IMR-90 (cell line): ENCODE measurements around the gene TRIML2. TPM values are rescaled to one million over a fixed set of nuclear protein-coding genes. Genes with fewer than 3 reads are reported as not detected.

Experiments
- ATAC-seq: fragments of 200-7000 bp; cut with Tn5 transposase; 2 replicates; pipeline ENCODE4 v1.9.1; 2020; ENCODE audit warnings: low read depth, mild to moderate bottlenecking, moderate library complexity
- BruUV-seq: library from RNA; stranded (reverse); fragments of 400-500 nt; replicated peaks from 2 replicates; lab custom pipeline; 2021; lab: Mats Ljungman, UMichigan
- CTCF ChIA-PET: fragments of 300-600 bp; formaldehyde crosslinking; extraction: SDS; loops from one replicate; lab custom pipeline; 2021; ENCODE audit warnings: antibody characterized with exemption; lab: Yijun Ruan, JAX
- POLR2A ChIA-PET: fragments of 300-600 bp; sonication (Branson Sonifier 250); formaldehyde crosslinking; loops from one replicate; lab custom pipeline; 2022; ENCODE audit warnings: antibody characterized with exemption; ENCODE audit not compliant: unreplicated experiment; lab: Charles Lee
- DNase-seq: peaks from one replicate; pipeline ENCODE4 v3.0.0; 2013
- H2AFZ ChIP-seq: replicated peaks from 2 replicates; pipeline ENCODE3; 2013; ENCODE audit warnings: low read length, mild to moderate bottlenecking; ENCODE audit not compliant: poor library complexity
- H2AK5ac ChIP-seq: 2 replicates; pipeline ENCODE4 v1.6.1; 2013; ENCODE audit warnings: low read depth, low read length, inconsistent platforms
- H2AK9ac ChIP-seq: replicated peaks from 2 replicates; pipeline ENCODE3; 2013; ENCODE audit warnings: mild to moderate bottlenecking, low read depth, low read length, moderate library complexity; ENCODE audit not compliant: poor library complexity
- H2BK120ac ChIP-seq: 2 replicates; pipeline ENCODE4 v1.6.1; 2013; ENCODE audit warnings: low read depth, low read length, inconsistent platforms
- H2BK15ac ChIP-seq: 3 replicates; pipeline ENCODE4 v1.6.1; 2013; ENCODE audit warnings: low read depth, low read length, inconsistent platforms
- H2BK20ac ChIP-seq: 2 replicates; pipeline ENCODE4 v1.6.1; 2013; ENCODE audit warnings: low read depth, mild to moderate bottlenecking, inconsistent platforms, low read length, moderate library complexity
- H2BK5ac ChIP-seq: 2 replicates; pipeline ENCODE4 v1.6.1; 2013; ENCODE audit warnings: mild to moderate bottlenecking, low read depth, low read length, inconsistent platforms; ENCODE audit not compliant: poor library complexity, severe bottlenecking
- H3K14ac ChIP-seq: replicated peaks from 2 replicates; pipeline ENCODE4 v1.6.1; 2013; ENCODE audit warnings: low read depth, low read length, inconsistent platforms
- H3K18ac ChIP-seq: 2 replicates; pipeline ENCODE4 v1.6.1; 2013; ENCODE audit warnings: low read depth, low read length, control low read depth
- H3K23ac ChIP-seq: 2 replicates; pipeline ENCODE4 v1.6.1; 2013; ENCODE audit warnings: low read depth, low read length, inconsistent platforms
- H3K27ac ChIP-seq: 2 replicates; pipeline ENCODE4 v1.5.1; 2013; ENCODE audit warnings: mild to moderate bottlenecking, control low read depth, low read length; ENCODE audit not compliant: insufficient read depth
- H3K27me3 ChIP-seq: 2 replicates; pipeline ENCODE4 v1.6.1; 2013; ENCODE audit warnings: low read length; ENCODE audit not compliant: control insufficient read depth, insufficient read depth
- H3K36me3 ChIP-seq: 2 replicates; pipeline ENCODE4 v1.6.1; 2013; ENCODE audit warnings: low read length, mixed read lengths; ENCODE audit not compliant: control insufficient read depth, insufficient read depth
- H3K4ac ChIP-seq: 2 replicates; pipeline ENCODE4 v1.6.1; 2013; ENCODE audit warnings: low read depth, low read length, inconsistent platforms
- H3K4me1 ChIP-seq: 2 replicates; pipeline ENCODE4 v1.6.1; 2013; ENCODE audit warnings: low read length, mixed read lengths; ENCODE audit not compliant: control insufficient read depth, insufficient read depth
- H3K4me2 ChIP-seq: 2 replicates; pipeline ENCODE4 v1.6.1; 2013; ENCODE audit warnings: low read depth, mild to moderate bottlenecking, control low read depth, low read length, moderate library complexity
- H3K4me3 ChIP-seq: 2 replicates; pipeline ENCODE4 v1.5.1; 2013; ENCODE audit warnings: low read depth, mild to moderate bottlenecking, control low read depth, low read length, moderate library complexity; ENCODE audit not compliant: insufficient read depth
- H3K56ac ChIP-seq: 2 replicates; pipeline ENCODE4 v1.6.1; 2013; ENCODE audit warnings: low read length, inconsistent platforms; ENCODE audit not compliant: insufficient read depth; ENCODE audit errors: extremely low read depth
- H3K79me1 ChIP-seq, 2 experiments: 2 replicates each; pipeline ENCODE4 v1.6.1; 2013; ENCODE audit warnings: low read length in 2 of 2, inconsistent platforms in 1 of 2, low read depth in 1 of 2
- H3K9ac ChIP-seq: 2 replicates; pipeline ENCODE4 v1.6.1; 2013; ENCODE audit warnings: low read depth, low read length, control low read depth
- H3K9me1 ChIP-seq: 2 replicates; pipeline ENCODE4 v1.6.1; 2013; ENCODE audit warnings: low read length, inconsistent platforms; ENCODE audit not compliant: insufficient read depth
- H3K9me3 ChIP-seq: 2 replicates; pipeline ENCODE4 v1.6.1; 2013; ENCODE audit warnings: low read length; ENCODE audit not compliant: control insufficient read depth, insufficient read depth
- H4K20me1 ChIP-seq: 2 replicates; pipeline ENCODE4 v1.6.1; 2013; ENCODE audit warnings: low read length, inconsistent platforms; ENCODE audit not compliant: insufficient read depth
- H4K5ac ChIP-seq: 2 replicates; pipeline ENCODE4 v1.6.1; 2013; ENCODE audit warnings: mild to moderate bottlenecking, low read depth, low read length, control low read depth
- H4K8ac ChIP-seq, 2 experiments: 2 replicates each; pipeline ENCODE4 v1.6.1; 2013; ENCODE audit warnings: low read depth in 2 of 2, low read length in 2 of 2, control low read depth in 1 of 2, inconsistent platforms in 1 of 2
- H4K91ac ChIP-seq: 2 replicates; pipeline ENCODE4 v1.6.1; 2013; ENCODE audit warnings: low read depth, low read length, inconsistent platforms; ENCODE audit not compliant: insufficient read depth
- BHLHE40 ChIP-seq: fragments of 150-350 bp; IDR thresholded peaks from 2 replicates; pipeline ENCODE4 v1.6.1; 2016; ENCODE audit warnings: mild to moderate bottlenecking, low read depth, low read length
- CEBPB ChIP-seq: IDR thresholded peaks from 2 replicates; pipeline ENCODE4 v1.6.1; 2012; ENCODE audit warnings: low read depth, low read length, improper control_type of control experiment
- CHD1 ChIP-seq: IDR thresholded peaks from 2 replicates; pipeline ENCODE4 v1.6.1; 2012; ENCODE audit warnings: low read depth, low read length, improper control_type of control experiment
- FOS ChIP-seq: fragments of 150-350 bp; IDR thresholded peaks from 2 replicates; pipeline ENCODE4 v1.6.1; 2016; ENCODE audit warnings: low read depth, low read length
- MAFK ChIP-seq: IDR thresholded peaks from 2 replicates; pipeline ENCODE4 v1.6.1; 2012; ENCODE audit warnings: low read depth, low read length, improper control_type of control experiment
- MAZ ChIP-seq: IDR thresholded peaks from 2 replicates; pipeline ENCODE4 v1.6.1; 2012; ENCODE audit warnings: low read depth, mild to moderate bottlenecking, low read length, improper control_type of control experiment, moderate library complexity, borderline replicate concordance
- MXI1 ChIP-seq: IDR thresholded peaks from 2 replicates; pipeline ENCODE4 v1.6.1; 2012; ENCODE audit warnings: low read depth, mild to moderate bottlenecking, low read length, moderate library complexity, borderline replicate concordance
- NFE2L2 ChIP-seq: fragments of 150-350 bp; IDR thresholded peaks from 2 replicates; pipeline ENCODE4 v1.6.1; 2016; ENCODE audit warnings: low read depth, mild to moderate bottlenecking, low read length
- POLR2A ChIP-seq: IDR thresholded peaks from 2 replicates; pipeline ENCODE4 v1.6.1; 2012; ENCODE audit warnings: mild to moderate bottlenecking, low read depth, low read length
- RAD21 ChIP-seq: IDR thresholded peaks from 2 replicates; pipeline ENCODE4 v1.6.1; 2012; ENCODE audit warnings: low read length, improper control_type of control experiment
- RCOR1 ChIP-seq: IDR thresholded peaks from 2 replicates; pipeline ENCODE4 v1.6.1; 2012; ENCODE audit warnings: mild to moderate bottlenecking, low read length, improper control_type of control experiment; ENCODE audit not compliant: insufficient replicate concordance
- RFX5 ChIP-seq: IDR thresholded peaks from 2 replicates; pipeline ENCODE4 v1.8.0; 2012; ENCODE audit warnings: low read depth, mild to moderate bottlenecking, low read length, moderate library complexity
- SMC3 ChIP-seq: fragments of 150-350 bp; IDR thresholded peaks from 2 replicates; pipeline ENCODE4 v1.6.1; 2016; ENCODE audit warnings: low read depth, mild to moderate bottlenecking, antibody characterized with exemption, low read length, moderate library complexity
- WGBS, 2 experiments: methylation state at CpG; one replicate each; pipeline versions ENCODE4 v1.1.5 to v1.1.7; 2013; ENCODE audit warnings: missing lambda C conversion rate in 2 of 2; ENCODE audit not compliant: insufficient read length in 1 of 2; ENCODE audit errors: extremely low coverage in 2 of 2; 5-methylcytosine and 5-hydroxymethylcytosine counted together
- dilution Hi-C: fragments of 300-500 bp; cut with HindIII; formaldehyde crosslinking; loops from one replicate; pipeline ENCODE4 v1.14.3; 2018; ENCODE audit warnings: low sequenced_read_pairs; ENCODE audit not compliant: unreplicated experiment
- in situ Hi-C: fragments of 300-500 bp; cut with MboI; formaldehyde crosslinking; loops from 3 replicates; pipeline ENCODE4 v1.14.3; 2019; ENCODE audit warnings: low sequenced_read_pairs, inconsistent platforms, mixed read lengths
- intact Hi-C: fragments of 100-400 bp; cut with micrococcal nuclease; formaldehyde crosslinking; loops from 2 replicates; pipeline ENCODE4 v1.10.0; 2022
- polyA plus RNA-seq, 3 experiments: library from polyadenylated mRNA; depleted of rRNA; stranded (reverse); fragments of >200 nt; gene quantifications; 2 replicates each; pipeline ENCODE4 v1.2.3, GENCODE V29; 2012; ENCODE audit warnings: low replicate concordance in 1 of 3
- total RNA-seq: library from RNA; depleted of rRNA; stranded (reverse); fragments of >200 nt; gene quantifications from 2 replicates; pipeline ENCODE4 v1.2.3, GENCODE V29; 2012
- TF ChIP-seq, protein P1 (sequence below): fragments of 150-350 bp; IDR thresholded peaks from 2 replicates; pipeline ENCODE4 v1.6.1; 2016; ENCODE audit warnings: low read depth, mild to moderate bottlenecking, low read length, moderate library complexity, borderline replicate concordance
- TF ChIP-seq, protein P2 (sequence below): fragments of 150-350 bp; IDR thresholded peaks from 2 replicates; pipeline ENCODE4 v1.6.1; 2017; ENCODE audit warnings: mild to moderate bottlenecking, antibody characterized with exemption, low read length, low read depth
- TF ChIP-seq, protein P3 (sequence below): conservative IDR thresholded peaks from 2 replicates; pipeline ENCODE4 v1.5.1; 2012; ENCODE audit warnings: mild to moderate bottlenecking, low read depth, low read length, improper control_type of control experiment

The TRIML2 gene
- total and polyA plus RNA-seq, 2 of the 4 experiments (the other 2 are of a cell fraction), result 0.18 to 0.21 TPM

DNA sequence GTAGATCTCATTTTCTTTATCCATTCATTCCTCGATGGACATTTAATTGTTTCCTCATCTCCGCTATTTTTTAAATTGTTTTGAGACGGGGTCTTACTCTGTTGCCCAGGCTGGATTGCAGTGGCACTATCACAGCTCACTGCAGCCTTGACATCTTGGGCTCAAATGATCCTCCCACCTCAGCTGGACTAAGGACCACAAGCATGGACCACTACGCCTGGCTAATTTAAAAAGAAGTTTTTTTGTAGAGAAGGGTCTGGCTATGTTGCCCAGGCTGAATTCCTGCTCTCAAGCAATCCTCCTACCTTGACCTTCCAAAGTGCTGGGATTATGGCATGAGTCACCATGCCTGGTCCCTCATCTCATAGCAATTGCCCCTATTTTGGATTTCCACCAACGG lies 22.8 kb upstream of the TRIML2 start:
- Histone ChIP-seq H2BK5ac (no peak overlapping the region), H2AK9ac (no peak overlapping the region), H2AFZ (no peak overlapping the region), H3K27me3 (no peaks in the 10 kb centered on the region), H3K18ac (no peak overlapping the region), H2BK120ac (no peak overlapping the region), H2BK15ac (no peak overlapping the region), H3K9ac (no peak overlapping the region), H3K9me1 (no peaks in the 10 kb centered on the region), H3K23ac (no peak overlapping the region), H2BK20ac (no peak overlapping the region), H3K4me3 (no peak overlapping the region), H3K4me2 (no peak overlapping the region), H3K14ac (no peak overlapping the region), H3K27ac (no peak overlapping the region), H2AK5ac (no peak overlapping the region), H4K91ac (no peak overlapping the region), H3K79me1 (no peaks in the 10 kb centered on the region), H4K20me1 (no peaks in the 10 kb centered on the region), H4K5ac (no peak overlapping the region), H3K4ac (no peak overlapping the region), H3K9me3 (no peaks in the 10 kb centered on the region), H4K8ac (no peak overlapping the region), H3K56ac (no peak overlapping the region), H3K36me3 (no peaks in the 10 kb centered on the region), H3K4me1 (peaks cover 4% of the 10 kb centered on the region)
- BruUV-seq, result no TSS peak
- DNase-seq, result no peak
- POLR2A ChIA-PET, result no interaction called here
- TF ChIP-seq RFX5 (no peak), CEBPB (no peak), BHLHE40 (no peak), MAZ (no peak), MXI1 (no peak), FOS (no peak), NFE2L2 (no peak), CHD1 (no peak), POLR2A (no peak), MAFK (no peak), RCOR1 (no peak), SMC3 (no peak), RAD21 (no peak)
- TF ChIP-seq, protein P1, sequence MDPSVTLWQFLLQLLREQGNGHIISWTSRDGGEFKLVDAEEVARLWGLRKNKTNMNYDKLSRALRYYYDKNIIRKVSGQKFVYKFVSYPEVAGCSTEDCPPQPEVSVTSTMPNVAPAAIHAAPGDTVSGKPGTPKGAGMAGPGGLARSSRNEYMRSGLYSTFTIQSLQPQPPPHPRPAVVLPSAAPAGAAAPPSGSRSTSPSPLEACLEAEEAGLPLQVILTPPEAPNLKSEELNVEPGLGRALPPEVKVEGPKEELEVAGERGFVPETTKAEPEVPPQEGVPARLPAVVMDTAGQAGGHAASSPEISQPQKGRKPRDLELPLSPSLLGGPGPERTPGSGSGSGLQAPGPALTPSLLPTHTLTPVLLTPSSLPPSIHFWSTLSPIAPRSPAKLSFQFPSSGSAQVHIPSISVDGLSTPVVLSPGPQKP, result no peak
- TF ChIP-seq, protein P2, sequence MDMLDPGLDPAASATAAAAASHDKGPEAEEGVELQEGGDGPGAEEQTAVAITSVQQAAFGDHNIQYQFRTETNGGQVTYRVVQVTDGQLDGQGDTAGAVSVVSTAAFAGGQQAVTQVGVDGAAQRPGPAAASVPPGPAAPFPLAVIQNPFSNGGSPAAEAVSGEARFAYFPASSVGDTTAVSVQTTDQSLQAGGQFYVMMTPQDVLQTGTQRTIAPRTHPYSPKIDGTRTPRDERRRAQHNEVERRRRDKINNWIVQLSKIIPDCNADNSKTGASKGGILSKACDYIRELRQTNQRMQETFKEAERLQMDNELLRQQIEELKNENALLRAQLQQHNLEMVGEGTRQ, result no peak
- TF ChIP-seq, protein P3, sequence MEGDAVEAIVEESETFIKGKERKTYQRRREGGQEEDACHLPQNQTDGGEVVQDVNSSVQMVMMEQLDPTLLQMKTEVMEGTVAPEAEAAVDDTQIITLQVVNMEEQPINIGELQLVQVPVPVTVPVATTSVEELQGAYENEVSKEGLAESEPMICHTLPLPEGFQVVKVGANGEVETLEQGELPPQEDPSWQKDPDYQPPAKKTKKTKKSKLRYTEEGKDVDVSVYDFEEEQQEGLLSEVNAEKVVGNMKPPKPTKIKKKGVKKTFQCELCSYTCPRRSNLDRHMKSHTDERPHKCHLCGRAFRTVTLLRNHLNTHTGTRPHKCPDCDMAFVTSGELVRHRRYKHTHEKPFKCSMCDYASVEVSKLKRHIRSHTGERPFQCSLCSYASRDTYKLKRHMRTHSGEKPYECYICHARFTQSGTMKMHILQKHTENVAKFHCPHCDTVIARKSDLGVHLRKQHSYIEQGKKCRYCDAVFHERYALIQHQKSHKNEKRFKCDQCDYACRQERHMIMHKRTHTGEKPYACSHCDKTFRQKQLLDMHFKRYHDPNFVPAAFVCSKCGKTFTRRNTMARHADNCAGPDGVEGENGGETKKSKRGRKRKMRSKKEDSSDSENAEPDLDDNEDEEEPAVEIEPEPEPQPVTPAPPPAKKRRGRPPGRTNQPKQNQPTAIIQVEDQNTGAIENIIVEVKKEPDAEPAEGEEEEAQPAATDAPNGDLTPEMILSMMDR, result no peak
- in situ Hi-C loops (no loop called here), dilution Hi-C loops (no loop called here), intact Hi-C loops (no loop called here)
- no peak for ATAC-seq
- CTCF ChIA-PET, result no interaction called here
- no CpG with 5 or more reads among the region's 5 CpGs for whole genome bisulfite sequencing, 2 experiments
